ENCODE data around the gene NRCAM.

- no peak for TF ChIP-seq CTCF (conservative IDR thresholded peaks at IDR 0.05)
- TF ChIP-seq EZH2 (IDR thresholded peaks at IDR 0.05; ENCODE audit: low read depth), result no peak
These were observed 149.0 kb downstream of the NRCAM start for GRCh38 chr7:108307194-108307593.

Data from PC-9 (cell line).